Measurements from ENCODE around the gene IFNG-AS1. TPM values are rescaled to one million over a fixed set of nuclear protein-coding genes. Genes with fewer than 3 reads are reported as not detected.

The IFNG-AS1 gene
- polyA plus RNA-seq, 2 donors, result not detected

Other genes with a start within 250 kb of the IFNG-AS1 start
- gene IFNG, start 170.3 kb downstream of the IFNG-AS1 start, polyA plus RNA-seq, result not detected
- gene IL26, start 236.4 kb downstream of the IFNG-AS1 start, polyA plus RNA-seq, result under 1 TPM in 1 of 2 donors, not detected in 1; 0.06 TPM

Measured in esophagus (tissue), 2 donors.